Daoy (cell line): Measurements from ENCODE around the gene CPA5. TPM values are rescaled to one million over a fixed set of nuclear protein-coding genes. Genes with fewer than 3 reads are reported as not detected.

ENCODE experiments used
- DNase-seq: peaks from one replicate; pipeline ENCODE4 v3.0.0-alpha.2; 2015; ENCODE audit warnings: low read depth
- total RNA-seq: library from RNA; depleted of rRNA; stranded (reverse); fragments of >200 nt; shearing (Covaris generic); gene quantifications from 2 replicates; pipeline ENCODE4 v1.2.3, GENCODE V29; 2014

The CPA5 gene
- total RNA-seq, 1 experiment from 2014 or later: 0.06 TPM

DNA sequence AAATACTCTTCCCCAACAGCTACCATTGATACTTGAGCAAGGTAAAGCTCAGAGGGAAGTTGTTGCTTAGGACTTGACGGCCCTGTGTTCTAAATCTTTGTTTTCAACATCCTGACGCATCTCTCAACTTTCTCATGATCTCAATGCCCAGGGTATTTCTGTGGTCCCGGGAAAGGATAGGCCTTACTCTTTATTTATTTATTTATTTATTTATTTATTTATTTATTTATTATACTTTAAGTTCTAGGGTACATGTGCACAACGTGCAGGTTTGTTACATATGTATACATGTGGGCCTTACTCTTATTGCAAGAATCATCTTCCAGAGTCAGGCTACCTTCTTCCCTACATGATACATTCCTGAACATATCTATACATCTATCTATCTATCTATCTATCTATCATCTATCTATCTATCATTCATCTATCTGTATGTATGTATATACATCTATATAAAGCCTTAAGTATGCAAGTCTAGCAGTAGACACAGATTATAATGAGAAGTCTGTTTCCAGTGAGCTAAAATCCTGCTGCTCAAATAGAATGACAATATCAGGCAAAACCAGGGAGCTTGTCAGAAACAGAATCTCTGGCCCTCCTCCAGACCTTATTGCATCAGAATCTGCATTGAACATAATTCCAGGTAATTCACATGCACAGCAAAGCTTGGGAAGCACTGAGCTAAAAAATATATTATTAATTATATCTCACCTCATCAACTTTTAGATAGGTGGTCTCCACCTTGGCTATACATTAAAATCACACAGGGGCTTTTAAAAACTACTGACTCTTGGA lies 12.2 kb upstream of the CPA5 start:
- DNase-seq: no peak

DNA sequence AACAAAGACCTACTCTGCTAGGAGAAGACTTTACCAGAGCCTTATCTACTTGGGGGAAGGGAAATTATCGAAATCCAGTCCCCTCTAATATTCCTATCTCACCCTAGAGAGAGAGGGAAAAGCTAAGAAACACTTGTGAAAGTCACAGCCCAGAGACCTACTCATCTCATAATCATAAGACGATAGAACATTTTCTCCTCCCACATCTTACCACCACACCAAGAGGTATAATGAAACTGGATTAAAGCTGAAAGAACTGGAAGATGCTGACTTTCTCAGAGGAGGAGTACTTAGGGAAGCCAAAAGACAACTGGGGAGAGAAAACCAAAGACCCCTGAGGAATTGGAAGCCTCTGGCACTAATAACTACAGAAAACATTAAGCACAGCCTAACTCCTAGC lies 10.8 kb upstream of the CPA5 start:
- no peak for DNase-seq

DNA sequence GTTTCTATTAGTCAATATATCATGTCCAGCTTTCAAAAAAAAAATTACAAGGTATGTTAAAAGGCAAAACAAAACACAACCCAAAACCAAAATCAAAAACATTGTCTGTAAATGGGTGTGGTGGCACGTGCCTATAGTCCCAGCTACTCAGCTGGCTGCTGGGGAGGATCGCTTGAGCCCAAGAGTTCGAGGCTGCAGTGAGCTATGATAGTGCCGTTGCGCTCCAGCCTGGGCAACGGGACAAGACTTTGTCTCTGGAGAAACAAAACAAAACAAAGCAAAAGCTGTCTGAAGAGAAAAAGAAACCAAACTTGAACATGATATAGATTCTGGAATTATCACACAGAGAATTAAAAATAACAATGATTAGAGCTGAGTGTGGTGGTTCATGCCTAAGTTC lies 10.3 kb upstream of the CPA5 start:
- no peak for DNase-seq

DNA sequence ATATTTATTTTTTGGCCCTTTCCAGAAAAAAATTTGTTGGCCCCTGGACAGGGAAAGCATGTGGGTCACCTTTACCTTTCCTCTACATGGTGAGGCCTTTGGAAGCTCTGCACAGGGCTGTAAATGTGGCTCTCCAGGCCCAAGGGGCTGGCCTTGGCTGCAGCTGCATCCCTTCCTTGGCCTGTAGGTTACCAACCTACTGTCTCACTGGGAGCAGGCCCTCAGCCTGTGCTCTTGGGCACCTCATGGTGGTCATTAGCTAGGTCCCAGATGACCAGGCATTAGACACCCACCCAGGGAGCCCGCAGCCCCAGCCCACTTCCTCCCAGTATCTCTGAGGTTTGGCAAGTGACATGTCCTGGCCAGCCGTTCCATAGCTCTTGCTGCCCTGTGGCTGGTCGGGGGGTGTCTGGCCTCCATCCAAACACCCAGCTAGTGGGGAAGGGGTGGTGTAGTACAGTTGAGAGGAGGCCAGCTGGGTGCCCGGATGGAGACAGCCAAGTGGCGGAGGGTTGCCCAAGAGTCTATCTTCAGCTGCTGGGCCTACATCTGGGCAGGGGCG lies 7.1 kb upstream of the CPA5 start:
- DNase-seq: no peak

- DNase-seq: no peak
These were observed 6.4 kb upstream of the CPA5 start for GRCh38 chr7:130338233-130338632.

GRCh38 chr7:130341882-130342281 lies 2.7 kb upstream of the CPA5 start:
- no peak for DNase-seq

- DNase-seq: no peak
These were observed 1.8 kb upstream of the CPA5 start for GRCh38 chr7:130342701-130343380.

DNA sequence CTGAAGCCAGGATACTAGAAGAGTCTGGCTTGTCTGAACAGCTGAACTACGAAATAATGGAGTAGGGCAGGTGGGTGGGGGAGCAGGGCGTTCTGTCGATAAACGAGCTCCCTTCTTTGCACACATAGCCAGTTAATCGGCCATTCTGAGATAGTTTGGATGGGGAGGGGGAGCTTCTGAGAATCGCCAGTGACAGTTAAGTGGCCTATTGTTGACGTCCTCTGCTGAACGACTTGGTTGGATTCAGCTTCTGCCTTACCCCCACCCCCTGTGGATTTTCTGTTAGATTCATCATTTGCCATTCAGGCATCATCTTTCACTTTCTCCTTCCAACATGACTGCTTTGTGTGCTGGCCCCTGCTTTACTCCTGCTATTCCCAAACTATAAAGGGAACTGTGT lies 520 bp downstream of the CPA5 start:
- no peak for DNase-seq

DNA sequence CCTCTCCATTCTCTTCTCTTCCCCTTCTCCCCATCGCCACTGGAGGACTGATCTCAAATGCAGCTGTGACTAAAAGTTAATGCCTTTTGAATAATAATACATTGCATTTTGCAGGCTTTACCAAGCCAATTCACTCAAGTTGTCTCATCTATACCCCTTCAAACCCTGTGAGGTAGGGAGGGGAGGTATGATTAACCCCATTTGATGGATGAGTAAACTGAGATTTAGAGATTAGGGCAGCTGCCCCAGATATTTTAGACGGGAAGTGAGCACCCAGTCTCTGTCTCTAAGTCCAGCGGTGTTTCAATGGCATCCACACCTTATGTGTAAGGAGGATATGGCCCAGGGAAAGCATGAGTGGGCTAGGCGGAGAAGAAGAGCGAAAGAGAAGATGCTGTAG lies 1.1 kb downstream of the CPA5 start:
- no peak for DNase-seq

- no peak for DNase-seq
These were observed 1.7 kb downstream of the CPA5 start for GRCh38 chr7:130346177-130346905.

GRCh38 chr7:130346941-130347340 lies 2.3 kb downstream of the CPA5 start:
- no peak for DNase-seq

- no peak for DNase-seq
These were observed 5.5 kb downstream of the CPA5 start for GRCh38 chr7:130349911-130350782.

DNA sequence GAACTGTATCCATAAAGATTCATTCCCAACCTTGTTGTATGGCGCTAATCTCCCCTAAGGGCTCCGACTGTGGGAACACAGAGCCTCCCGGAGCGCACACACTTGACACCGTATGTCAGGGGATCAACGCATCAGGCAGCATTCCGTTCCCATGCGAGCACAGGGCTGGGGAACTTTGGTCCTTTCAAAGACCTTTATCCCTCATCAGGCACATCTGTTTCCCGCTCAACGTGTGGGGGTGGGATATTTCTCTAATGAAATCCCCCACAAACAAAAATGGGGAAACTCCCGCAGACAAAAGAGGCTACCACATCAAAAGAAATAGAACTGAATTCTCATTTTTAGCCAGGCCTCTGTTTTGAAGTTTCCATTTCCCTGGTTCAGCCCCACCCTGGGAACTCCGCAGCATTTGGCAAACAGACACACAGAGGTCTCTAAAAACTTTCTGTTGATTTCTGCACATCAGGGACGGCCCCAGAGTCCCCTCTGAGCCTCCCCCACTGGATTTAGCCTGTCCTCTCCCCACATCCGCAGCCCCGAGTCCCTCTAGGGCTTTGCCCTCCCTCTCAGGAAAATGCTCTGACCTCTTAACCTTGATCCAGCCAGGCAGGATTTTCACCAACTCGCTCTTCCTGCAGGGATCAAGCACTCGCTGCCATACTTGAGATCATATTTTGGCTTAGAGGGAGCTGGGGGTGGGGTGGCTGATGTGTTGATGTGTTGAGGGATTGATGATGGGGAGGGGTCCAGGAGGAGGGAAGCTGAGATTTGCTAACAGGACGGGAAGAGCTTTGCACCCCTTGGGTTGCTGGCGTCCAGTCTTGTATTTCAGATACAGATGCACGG lies 6.6 kb downstream of the CPA5 start:
- no peak for DNase-seq

DNA sequence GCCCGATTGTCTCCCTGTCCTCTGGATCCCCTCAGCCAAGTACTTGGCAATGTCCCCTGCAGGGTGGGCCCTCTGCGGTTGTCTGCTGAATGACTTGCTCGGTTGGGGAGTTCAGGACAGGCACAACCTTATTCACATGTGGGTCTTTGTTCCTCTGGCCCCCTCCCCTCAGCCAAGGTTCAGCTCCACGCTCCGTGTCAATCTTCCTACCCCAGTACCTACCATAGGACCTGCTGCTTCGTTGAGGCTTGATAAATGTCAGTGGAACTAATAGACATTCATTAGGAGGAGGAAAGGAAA lies 7.1 kb downstream of the CPA5 start:
- no peak for DNase-seq

- peak; percentile 49 for DNase-seq
These were observed 7.8 kb downstream of the CPA5 start for GRCh38 chr7:130352194-130353074.

DNA sequence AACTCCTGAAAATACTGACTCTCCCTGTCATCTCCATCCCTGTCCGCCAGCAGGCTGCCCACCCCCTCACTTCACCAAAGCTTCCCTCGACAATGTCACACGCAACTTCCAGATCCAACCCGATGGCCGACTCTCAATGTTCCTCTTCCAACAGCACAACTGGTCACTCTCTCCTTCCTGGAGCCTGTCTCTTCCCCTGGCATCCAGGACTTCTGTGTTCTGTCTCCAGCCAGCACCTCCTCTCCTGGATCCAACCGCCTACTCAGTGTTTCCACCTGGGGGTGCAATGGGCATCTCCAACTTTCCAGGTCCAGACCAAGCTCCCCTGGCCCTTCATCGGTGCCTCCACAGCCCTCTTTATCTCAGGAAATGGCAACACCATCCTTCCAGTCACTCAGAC lies 8.6 kb downstream of the CPA5 start:
- no peak for DNase-seq

GRCh38 chr7:130356121-130356875 lies 11.7 kb downstream of the CPA5 start:
- peak; percentile 100 for DNase-seq

GRCh38 chr7:130356876-130357611 lies 12.4 kb downstream of the CPA5 start:
- DNase-seq: peak; percentile 98
